Measurements from ENCODE around the gene MGAT3. TPM values are rescaled to one million over a fixed set of nuclear protein-coding genes. Genes with fewer than 3 reads are reported as not detected.

MGAT3 gene
- total and polyA plus RNA-seq, 2 of the 8 experiments (the other 6 are each of a cell fraction or from before 2014, with no cell fraction given) = 4.3 to 9.2 TPM

DNA sequence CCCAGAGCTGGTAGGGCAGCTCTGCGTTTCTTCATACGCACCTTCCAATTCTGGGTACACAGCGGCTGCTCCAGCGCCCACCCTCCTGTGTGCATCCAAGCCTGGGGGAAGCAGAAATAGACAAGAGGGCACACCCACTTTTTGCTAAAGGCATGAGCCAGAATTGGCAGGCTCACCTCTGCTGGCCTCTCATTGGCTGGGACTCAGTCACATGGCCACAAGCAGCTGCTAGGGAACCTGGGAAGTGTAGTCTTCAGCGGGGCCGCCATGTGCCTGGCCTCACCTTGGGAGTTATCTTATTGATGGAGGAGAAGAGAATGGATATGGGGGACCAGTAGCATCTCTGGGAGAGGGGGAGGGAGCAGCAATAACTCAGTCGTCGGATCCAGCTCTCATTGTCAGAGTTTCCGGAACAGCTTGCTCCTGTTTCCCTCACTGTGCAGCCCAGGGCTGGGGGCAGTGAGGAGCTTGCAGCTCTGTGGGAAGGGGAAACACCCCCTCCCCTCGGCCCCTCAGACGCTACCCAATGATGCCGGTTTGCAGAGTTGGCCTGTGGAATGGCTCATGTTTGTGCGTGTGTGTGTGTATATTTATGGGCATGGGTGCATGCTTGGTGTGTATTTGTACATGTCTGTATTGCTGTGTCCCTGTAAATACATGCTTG is 33.5 kb downstream of the MGAT3 start (continued):
- peak; percentile 84 for TF ChIP-seq SIX5 (IDR thresholded peaks at IDR 0.05; ENCODE audit: low read depth, low read length)

All from H1 (cell line).